Activated CD8-positive, alpha-beta memory T cell treated with anti-CD3 and anti-CD28 coated beads, Interleukin-2, amount 50 U/mL, for 48 hours (primary cell): ENCODE data around the gene RREB1.
"Not testable (repeated sequence)": the region's sequence is repeated elsewhere in the genome, so short reads cannot be mapped to it uniquely, and the experiment has no call there.

Source experiments
- DNase-seq: peaks from one replicate; pipeline ENCODE4 v3.0.0-alpha.2; 2020

The RREB1 gene

DNA sequence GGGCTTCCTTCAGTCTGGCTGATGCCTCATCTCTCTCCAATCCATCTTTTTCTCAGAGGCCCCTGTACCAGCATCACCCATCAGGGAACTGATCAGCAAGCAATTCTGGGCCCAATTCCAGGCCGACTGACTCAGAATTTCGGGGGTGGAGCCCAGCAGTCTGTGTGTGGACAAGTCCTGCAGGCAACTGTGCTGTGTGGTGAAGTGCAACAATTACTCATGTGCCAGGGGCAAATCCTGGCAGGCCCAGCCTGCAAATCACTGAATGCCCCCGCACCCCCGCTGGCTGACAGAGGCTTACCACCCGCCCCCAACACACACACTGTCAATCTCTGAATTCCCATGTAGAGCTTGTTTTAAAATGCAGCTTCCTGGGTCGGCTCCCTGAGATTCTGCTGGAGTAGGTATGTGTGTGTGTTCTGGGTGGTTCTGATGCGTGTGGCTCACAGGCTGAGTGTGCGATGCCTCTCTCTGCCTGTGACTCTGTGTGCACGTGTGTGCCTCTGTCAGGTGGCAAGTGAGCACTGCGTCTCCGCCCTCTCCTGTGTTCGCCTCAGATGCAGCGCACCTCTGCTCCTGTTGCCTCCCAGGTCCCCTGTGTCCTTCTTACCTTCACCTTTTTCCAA, 159.8 kb downstream of the RREB1 start:
- DNase-seq: peak; percentile 48

DNA sequence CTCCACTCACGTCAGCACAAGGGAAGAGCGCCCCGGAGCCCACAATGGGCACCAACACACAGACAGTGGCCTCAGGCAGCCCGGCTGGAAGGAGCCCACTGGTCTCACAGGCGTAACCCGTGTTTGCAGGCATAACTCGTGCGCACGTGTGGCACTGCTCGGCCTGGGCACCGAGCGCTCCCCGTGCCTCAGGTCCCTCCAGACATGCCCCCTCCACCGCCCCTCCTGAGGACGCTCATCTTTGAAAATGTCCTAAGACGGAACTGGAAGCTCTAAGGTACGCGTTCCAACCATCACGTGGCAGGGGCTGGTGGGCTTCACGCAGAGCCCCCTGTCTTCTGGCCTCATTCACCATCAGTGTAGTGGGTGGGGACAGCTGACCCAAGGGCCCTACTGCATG, 160.6 kb downstream of the RREB1 start:
- peak; percentile 30 for DNase-seq

GRCh38 chr6:7268816-7269555, 161.2 kb downstream of the RREB1 start:
- peak; percentile 29 for DNase-seq

DNA sequence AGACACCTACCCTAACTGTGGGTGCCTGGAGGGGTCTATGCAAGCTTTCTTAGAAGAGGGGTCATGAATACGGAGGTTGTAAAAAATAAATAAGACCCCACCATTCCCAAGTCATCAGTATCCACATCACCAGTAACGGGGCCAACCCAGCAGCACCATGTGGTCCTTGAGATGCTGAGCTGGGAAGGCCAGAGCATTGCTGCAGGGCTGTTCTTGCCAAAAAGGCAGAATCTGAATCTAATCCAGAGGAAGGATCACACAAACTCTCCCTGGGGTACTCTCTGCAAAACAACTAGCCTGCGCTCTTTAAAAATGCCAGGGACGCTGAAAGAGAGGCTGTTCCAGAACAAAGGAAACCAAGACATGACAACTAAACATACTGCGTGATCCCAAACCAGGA, 162.1 kb downstream of the RREB1 start:
- peak; percentile 28 for DNase-seq

- DNase-seq: peak; percentile 42
These were observed 162.8 kb downstream of the RREB1 start for GRCh38 chr6:7270320-7271204.

DNA sequence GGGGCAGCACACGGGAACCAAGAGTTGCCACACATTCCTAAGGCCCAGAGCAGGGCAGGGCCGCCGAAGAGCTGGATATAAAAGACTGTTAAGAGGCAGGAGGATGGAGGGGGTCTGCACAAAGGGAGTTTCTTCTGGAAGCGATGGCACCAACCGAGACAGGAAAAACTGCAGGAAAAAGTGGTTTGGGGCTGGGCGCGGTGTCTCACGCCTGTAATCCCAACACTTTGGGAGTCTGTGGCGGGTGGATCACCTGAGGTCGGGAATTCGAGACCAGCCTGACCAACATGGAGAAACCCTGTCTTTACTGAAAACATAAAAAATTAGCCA, 163.4 kb downstream of the RREB1 start:
- DNase-seq: no peak

DNA sequence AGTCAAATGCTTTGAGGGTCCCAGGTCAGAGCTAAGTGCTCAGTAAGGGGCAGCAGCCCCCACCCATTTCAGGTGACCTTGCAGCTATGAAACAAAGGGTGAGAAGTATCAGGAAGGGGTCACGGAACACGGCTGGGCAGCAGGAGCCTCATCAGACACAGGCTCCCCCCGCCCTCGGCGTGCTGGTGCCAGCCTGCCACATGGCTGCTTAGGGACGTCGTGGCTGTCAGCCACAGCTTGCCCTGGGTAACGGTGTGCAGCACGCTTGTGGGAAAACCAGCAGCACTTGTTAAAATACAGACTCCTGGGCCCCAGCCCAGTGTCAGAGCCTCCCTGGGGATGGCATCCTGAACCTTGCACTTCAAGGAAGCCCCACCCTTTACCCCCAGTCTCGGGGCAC, 165.9 kb downstream of the RREB1 start:
- peak; percentile 47 for DNase-seq

GRCh38 chr6:7274525-7274924, 166.8 kb downstream of the RREB1 start:
- DNase-seq: not testable (repeated sequence)

DNA sequence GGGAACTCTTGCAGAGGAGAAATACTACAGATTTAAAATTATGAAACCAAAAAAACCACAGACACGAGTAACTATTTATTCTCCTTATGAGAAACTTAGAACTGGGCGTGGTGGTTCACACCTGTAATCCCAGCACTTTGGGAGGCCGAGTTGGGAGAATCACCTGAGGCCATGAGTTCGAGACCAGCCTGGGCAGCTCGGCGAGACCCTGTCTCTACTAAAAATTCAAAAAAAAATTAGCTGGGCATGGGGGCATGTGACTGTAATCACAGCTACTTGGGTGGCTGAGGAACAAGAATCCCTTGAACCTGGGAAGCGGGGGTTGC, 168.4 kb downstream of the RREB1 start:
- DNase-seq: no peak

DNA sequence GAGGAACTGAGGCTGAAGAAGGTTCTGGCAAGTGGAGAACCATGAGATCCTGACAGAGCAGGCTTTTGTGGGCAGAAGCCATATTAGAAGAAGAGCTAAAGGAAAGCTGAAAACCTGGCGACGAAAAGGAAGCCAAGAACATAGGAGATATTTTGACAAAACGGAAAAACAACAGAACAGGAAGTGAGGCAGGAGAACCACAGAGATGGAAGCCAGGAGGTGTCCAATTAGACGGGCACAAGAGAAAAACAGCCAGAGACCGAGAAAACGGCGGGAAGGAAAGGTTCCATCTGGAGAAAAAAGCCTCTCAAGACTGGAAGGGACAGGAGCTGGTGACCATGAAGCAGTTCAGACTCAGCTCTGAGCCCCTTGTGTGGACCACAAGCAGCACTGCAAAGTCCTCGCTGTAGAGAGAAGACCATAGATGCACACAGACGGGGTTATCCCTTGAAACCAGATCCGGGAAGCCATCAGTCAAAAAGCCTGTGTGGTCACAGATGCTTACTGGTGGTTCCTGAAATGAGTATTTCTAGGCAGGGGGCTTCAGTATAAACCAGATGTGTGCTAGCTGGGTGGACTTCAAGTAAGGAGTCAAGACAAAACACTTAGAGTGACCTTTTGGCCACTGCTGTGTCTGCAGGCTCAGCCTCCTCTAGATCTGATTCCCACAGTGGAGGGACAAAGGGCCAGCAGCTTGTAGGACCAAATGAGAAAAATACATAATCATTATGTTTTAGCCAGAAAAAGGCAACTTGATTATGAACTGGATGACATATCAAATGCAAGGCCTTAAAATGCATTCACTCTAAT, 174.5 kb downstream of the RREB1 start:
- no peak for DNase-seq

GRCh38 chr6:7283676-7284075, 175.9 kb downstream of the RREB1 start:
- DNase-seq: no peak

- no peak for DNase-seq
These were observed 177.7 kb downstream of the RREB1 start for GRCh38 chr6:7285416-7285815.

- no peak for DNase-seq
These were observed 182.3 kb downstream of the RREB1 start for GRCh38 chr6:7290079-7290478.

DNA sequence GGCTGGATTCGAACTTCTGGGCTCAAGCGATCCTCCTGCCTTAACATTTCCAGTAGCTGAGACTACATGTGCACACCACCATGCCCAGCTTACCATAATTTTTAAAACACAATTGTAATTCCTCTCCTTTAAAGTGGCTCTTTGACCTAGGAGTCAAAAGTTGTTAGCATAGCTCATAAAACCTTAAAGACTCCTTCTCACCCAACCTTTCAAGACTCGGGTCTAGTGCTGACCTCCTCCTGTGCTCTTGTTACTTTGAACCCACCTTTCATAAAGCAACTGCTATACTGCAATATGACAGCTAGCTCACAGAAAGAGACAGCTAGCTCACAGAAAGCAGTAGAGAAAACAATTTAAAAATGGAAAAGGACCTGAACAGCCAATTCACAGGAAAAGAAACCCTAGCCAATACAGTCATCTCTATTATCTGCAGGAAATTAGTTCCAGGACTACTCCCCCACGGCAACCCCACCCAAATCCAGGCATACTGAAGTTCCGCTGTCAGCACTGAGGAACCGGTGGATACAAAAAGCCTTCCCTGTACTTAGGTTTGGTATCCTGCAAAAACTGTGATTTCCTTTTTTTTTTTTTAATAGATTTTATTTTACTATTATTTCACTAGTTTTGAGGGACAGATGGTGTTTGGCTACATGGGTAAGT, 185.0 kb downstream of the RREB1 start:
- no peak for DNase-seq

- no peak for DNase-seq
These were observed 188.2 kb downstream of the RREB1 start for GRCh38 chr6:7295916-7296315.

DNA sequence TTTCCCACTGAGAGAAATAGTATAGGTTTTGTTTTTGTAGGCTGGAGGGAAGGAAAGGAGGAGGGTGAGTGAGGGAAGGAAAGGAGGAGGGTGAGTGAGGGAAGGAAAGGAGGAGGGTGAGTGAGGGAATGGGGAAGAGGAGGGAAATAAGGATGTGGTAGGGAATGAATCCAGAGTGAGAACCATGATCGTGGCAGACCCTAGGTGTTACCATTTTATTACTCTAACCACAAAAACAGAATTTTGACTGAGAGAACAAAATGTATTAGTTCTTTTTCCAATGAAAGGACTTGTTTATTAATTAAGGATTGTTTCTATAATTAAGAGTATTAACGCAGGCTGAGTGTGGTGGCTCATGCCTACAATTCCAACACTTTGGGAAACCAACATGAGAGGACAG, 188.8 kb downstream of the RREB1 start:
- DNase-seq: no peak

- no peak for DNase-seq
These were observed 190.4 kb downstream of the RREB1 start for GRCh38 chr6:7298113-7298512.

GRCh38 chr6:7300926-7301325, 193.2 kb downstream of the RREB1 start:
- no peak for DNase-seq
